MM.1S (cell line): ENCODE results near the gene TFCP2L1.

Experiments
- DNase-seq: peaks from one replicate; pipeline ENCODE4 v3.0.0-alpha.2; 2015
- H2AFZ ChIP-seq: fragments of 300-600 bp; sonication (generic); 2 replicates; pipeline ENCODE4 v1.6.0; 2016; ENCODE audit warnings: antibody characterized with exemption, low read length
- H3F3A ChIP-seq: fragments of 300-600 bp; sonication (generic); 2 replicates; pipeline ENCODE4 v1.6.1; 2016; ENCODE audit warnings: mild to moderate bottlenecking, antibody characterized with exemption, low read length, moderate library complexity, mixed read lengths; ENCODE audit not compliant: insufficient read depth
- H3K27ac ChIP-seq: fragments of 300-600 bp; sonication (generic); 2 replicates; pipeline ENCODE4 v1.5.1; 2016; ENCODE audit warnings: mild to moderate bottlenecking, low read length
- H3K27me3 ChIP-seq: fragments of 300-600 bp; sonication (generic); replicated peaks from 2 replicates; pipeline ENCODE4 v1.6.0; 2016; ENCODE audit warnings: low read length; ENCODE audit not compliant: insufficient read depth
- H3K36me3 ChIP-seq: fragments of 300-600 bp; sonication (generic); replicated peaks from 2 replicates; pipeline ENCODE4 v1.6.1; 2016; ENCODE audit warnings: mild to moderate bottlenecking, low read length, mixed read lengths; ENCODE audit not compliant: insufficient read depth
- H3K4me1 ChIP-seq: fragments of 300-600 bp; sonication (generic); 2 replicates; pipeline ENCODE4 v1.6.1; 2016; ENCODE audit warnings: low read length, mixed read lengths
- H3K4me2 ChIP-seq: fragments of 300-600 bp; sonication (generic); 2 replicates; pipeline ENCODE4 v1.6.0; 2016; ENCODE audit warnings: low read depth, low read length
- H3K4me3 ChIP-seq: fragments of 300-600 bp; sonication (generic); 2 replicates; pipeline ENCODE4 v1.5.1; 2016; ENCODE audit warnings: low read length, mixed read lengths
- H3K79me2 ChIP-seq: fragments of 300-600 bp; sonication (generic); 2 replicates; pipeline ENCODE4 v1.6.1; 2016; ENCODE audit warnings: mixed run types, low read length, mixed read lengths
- H3K9ac ChIP-seq: fragments of 300-600 bp; sonication (generic); 2 replicates; pipeline ENCODE4 v1.6.1; 2016; ENCODE audit warnings: low read length, mixed read lengths
- H3K9me2 ChIP-seq: fragments of 300-600 bp; sonication (generic); replicated peaks from 2 replicates; pipeline ENCODE4 v1.6.1; 2016; ENCODE audit warnings: mild to moderate bottlenecking, low read length, mixed read lengths; ENCODE audit not compliant: insufficient read depth
- H3K9me3 ChIP-seq: fragments of 300-600 bp; sonication (generic); replicated peaks from 2 replicates; pipeline ENCODE4 v1.6.1; 2016; ENCODE audit warnings: mild to moderate bottlenecking, low read length, mixed read lengths; ENCODE audit not compliant: insufficient read depth
- H4K20me1 ChIP-seq: fragments of 300-600 bp; sonication (generic); 2 replicates; pipeline ENCODE4 v1.6.1; 2016; ENCODE audit warnings: mild to moderate bottlenecking, low read length, moderate library complexity, mixed read lengths; ENCODE audit not compliant: insufficient read depth
- EZH2 ChIP-seq: fragments of 300-600 bp; sonication (generic); optimal IDR thresholded peaks from 2 replicates; pipeline ENCODE3; 2017; ENCODE audit warnings: low read depth, mild to moderate bottlenecking, antibody characterized with exemption, low read length, mixed read lengths
- EZH2phosphoT487 ChIP-seq: fragments of 300-600 bp; sonication (generic); IDR thresholded peaks from 2 replicates; pipeline ENCODE4 v1.6.1; 2018; ENCODE audit warnings: antibody characterized with exemption, low read length
- TF ChIP-seq, protein P1 (sequence below): fragments of 300-600 bp; sonication (generic); IDR thresholded peaks from 2 replicates; pipeline ENCODE4 v1.5.1; 2016; ENCODE audit warnings: antibody characterized with exemption, low read length, mixed read lengths

TFCP2L1 gene

DNA sequence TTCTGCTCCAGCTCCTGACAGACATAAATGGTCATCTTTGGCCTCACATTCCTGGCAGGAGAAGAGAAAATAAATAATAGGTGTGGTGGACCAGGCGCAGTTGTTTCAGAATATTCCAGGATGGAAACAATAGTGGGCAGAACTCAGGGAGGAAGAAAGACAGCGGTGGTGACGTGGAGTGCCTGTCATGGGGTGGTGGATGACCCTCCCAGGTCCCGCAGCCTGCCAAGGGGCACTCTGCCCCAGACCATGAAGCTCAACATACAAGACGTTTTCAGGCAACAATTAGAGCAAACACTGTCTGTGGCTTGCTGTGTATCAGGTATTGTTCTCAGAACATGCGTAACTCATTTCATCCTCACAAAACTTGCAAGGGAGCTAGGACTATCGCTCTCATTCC is 50.9 kb downstream of the TFCP2L1 start:
- H2AFZ ChIP-seq: no peak overlapping the region
- no peak overlapping the region for H3K4me2 ChIP-seq
- no peaks in the 10 kb centered on the region for H3F3A ChIP-seq
- no peaks in the 10 kb centered on the region for H3K79me2 ChIP-seq
- H3K4me3 ChIP-seq: no peak overlapping the region
- H4K20me1 ChIP-seq: no peaks in the 10 kb centered on the region
- no peak overlapping the region for H3K27ac ChIP-seq
- H3K9me2 ChIP-seq: no peaks in the 10 kb centered on the region
- no peaks in the 10 kb centered on the region for H3K36me3 ChIP-seq
- H3K4me1 ChIP-seq: no peaks in the 10 kb centered on the region
- no peak overlapping the region for H3K9ac ChIP-seq
- no peak for DNase-seq
- no peaks in the 10 kb centered on the region for H3K9me3 ChIP-seq
- TF ChIP-seq, protein P1, sequence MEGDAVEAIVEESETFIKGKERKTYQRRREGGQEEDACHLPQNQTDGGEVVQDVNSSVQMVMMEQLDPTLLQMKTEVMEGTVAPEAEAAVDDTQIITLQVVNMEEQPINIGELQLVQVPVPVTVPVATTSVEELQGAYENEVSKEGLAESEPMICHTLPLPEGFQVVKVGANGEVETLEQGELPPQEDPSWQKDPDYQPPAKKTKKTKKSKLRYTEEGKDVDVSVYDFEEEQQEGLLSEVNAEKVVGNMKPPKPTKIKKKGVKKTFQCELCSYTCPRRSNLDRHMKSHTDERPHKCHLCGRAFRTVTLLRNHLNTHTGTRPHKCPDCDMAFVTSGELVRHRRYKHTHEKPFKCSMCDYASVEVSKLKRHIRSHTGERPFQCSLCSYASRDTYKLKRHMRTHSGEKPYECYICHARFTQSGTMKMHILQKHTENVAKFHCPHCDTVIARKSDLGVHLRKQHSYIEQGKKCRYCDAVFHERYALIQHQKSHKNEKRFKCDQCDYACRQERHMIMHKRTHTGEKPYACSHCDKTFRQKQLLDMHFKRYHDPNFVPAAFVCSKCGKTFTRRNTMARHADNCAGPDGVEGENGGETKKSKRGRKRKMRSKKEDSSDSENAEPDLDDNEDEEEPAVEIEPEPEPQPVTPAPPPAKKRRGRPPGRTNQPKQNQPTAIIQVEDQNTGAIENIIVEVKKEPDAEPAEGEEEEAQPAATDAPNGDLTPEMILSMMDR: no peak
- no peak for TF ChIP-seq EZH2
- TF ChIP-seq EZH2phosphoT487: no peak
- H3K27me3 ChIP-seq: no peaks in the 10 kb centered on the region

DNA sequence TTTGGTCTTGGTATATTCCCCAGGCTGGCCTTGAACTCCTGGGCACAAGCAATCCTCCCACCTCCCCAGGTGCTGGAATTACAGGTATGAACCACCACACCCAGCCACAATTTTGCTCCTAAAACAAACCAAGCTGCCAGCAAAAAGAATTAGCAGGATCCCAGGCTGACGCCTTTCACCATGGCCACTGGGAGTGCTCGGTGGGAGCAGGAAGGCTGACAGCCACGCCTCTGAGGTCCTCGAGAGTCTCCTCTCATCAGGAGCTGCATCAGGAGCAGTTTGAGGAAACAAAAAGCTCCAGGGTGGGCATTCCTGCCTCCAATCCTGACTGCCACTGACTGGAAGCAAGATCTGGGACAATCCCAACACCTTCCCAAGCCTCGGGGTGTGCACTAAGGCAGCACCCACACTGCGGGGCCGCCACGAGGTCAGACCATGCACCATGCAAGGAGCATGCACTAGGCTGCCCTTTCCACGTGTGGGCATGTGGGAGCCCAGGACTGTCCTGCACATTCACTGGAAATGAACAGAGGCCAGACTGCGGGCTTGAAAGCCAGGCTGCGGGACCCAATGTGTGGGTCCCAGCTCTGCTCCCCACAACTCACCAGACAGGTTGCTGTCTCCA is 51.4 kb downstream of the TFCP2L1 start:
- Histone ChIP-seq H3K79me2 (no peaks in the 10 kb centered on the region), H3K4me1 (no peaks in the 10 kb centered on the region), H3K4me2 (no peak overlapping the region), H4K20me1 (no peaks in the 10 kb centered on the region), H3K9me2 (no peaks in the 10 kb centered on the region), H3F3A (no peaks in the 10 kb centered on the region), H3K4me3 (no peak overlapping the region), H3K9me3 (no peaks in the 10 kb centered on the region), H3K27ac (no peak overlapping the region), H3K27me3 (no peaks in the 10 kb centered on the region), H2AFZ (no peak overlapping the region), H3K9ac (no peak overlapping the region), H3K36me3 (no peaks in the 10 kb centered on the region)
- no peak for DNase-seq
- TF ChIP-seq, protein P1: no peak
- TF ChIP-seq EZH2 (no peak), EZH2phosphoT487 (no peak)

DNA sequence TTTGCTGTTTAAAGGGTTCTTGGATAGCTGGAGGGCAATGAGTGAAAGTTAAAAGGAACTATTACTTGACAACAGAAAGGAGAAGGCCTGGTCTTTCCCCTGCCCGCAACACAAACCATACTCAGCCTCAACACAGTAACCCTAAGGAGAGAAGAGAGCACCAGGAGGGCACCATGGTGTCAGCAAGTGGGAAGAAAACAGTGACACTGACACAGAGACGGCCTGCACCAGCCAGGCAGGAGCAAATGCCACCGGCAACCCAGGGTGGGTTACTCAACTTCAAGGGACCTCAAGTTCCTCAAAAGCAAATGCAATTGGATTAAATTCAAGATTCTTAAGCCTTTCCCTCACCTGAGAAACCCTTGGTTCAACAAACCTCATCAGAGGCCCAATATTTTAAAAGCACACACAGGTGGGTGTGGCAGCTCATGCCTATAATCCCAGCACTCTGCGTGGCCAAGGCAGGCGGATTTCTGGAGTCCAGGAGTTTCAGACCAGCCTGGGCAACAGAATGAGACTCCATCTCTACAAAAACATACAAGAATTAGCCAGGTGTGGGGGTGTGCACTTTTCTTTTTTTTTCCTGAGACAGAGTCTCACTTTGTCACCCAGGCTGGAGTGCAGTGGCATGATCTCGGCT is 52.3 kb downstream of the TFCP2L1 start:
- Histone ChIP-seq H3K4me1 (no peaks in the 10 kb centered on the region), H3K79me2 (no peaks in the 10 kb centered on the region), H3K9ac (no peak overlapping the region), H3K4me3 (no peak overlapping the region), H3K27me3 (no peaks in the 10 kb centered on the region), H3K27ac (no peak overlapping the region), H3K9me3 (no peaks in the 10 kb centered on the region), H4K20me1 (no peaks in the 10 kb centered on the region), H2AFZ (no peak overlapping the region), H3K9me2 (no peaks in the 10 kb centered on the region), H3K4me2 (no peak overlapping the region), H3K36me3 (no peaks in the 10 kb centered on the region), H3F3A (no peaks in the 10 kb centered on the region)
- TF ChIP-seq, protein P1: no peak
- no peak for TF ChIP-seq EZH2
- TF ChIP-seq EZH2phosphoT487: no peak
- no peak for DNase-seq
